ENCODE measurements around the gene PSMB10.
A peak's percentile ranks its signal among the peaks of the same experiment; 100 is the strongest.
"Not testable (repeated sequence)": the region's sequence is repeated elsewhere in the genome, so short reads cannot be mapped to it uniquely, and the experiment has no call there.

Gene PSMB10

GRCh38 chr16:67944690-67945391, 8.2 kb upstream of the PSMB10 start:
- no peak overlapping the region for H3K9ac ChIP-seq (ENCODE audit: low read length)
- no peaks in the 10 kb centered on the region for H3K36me3 ChIP-seq (ENCODE audit: control insufficient read depth, insufficient read depth, low read length)
- H3K4me3 ChIP-seq (ENCODE audit: low read length), result no peak overlapping the region
- peaks cover 17% of the 10 kb centered on the region for H3K4me1 ChIP-seq (ENCODE audit: control insufficient read depth, insufficient read depth, low read length)
- no peaks in the 10 kb centered on the region for H3K27me3 ChIP-seq (ENCODE audit: control insufficient read depth, insufficient read depth, low read length)
- H3K9me3 ChIP-seq (ENCODE audit: control insufficient read depth, low read length), result no peaks in the 10 kb centered on the region

- Histone ChIP-seq H3K4me3 (ENCODE audit: low read length) (no peak within 1 kb of the TSS), H3K4me1 (ENCODE audit: control insufficient read depth, insufficient read depth, low read length) (peaks cover 20% of the 10 kb centered on the region), H3K9ac (ENCODE audit: low read length) (peak within 1 kb of the TSS; percentile 15), H3K36me3 (ENCODE audit: control insufficient read depth, insufficient read depth, low read length) (no peaks in the 10 kb centered on the region), H3K9me3 (ENCODE audit: control insufficient read depth, low read length) (no peaks in the 10 kb centered on the region), H3K27me3 (ENCODE audit: control insufficient read depth, insufficient read depth, low read length) (no peaks in the 10 kb centered on the region)
Observed at GRCh38 chr16:67943619-67944504, 7.2 kb upstream of the PSMB10 start, which contains the start of gene LCAT. Gene LCAT (minus strand): TSS chr16:67944120. CDS start chr16:67944101, 19 bp downstream.

GRCh38 chr16:67943256-67943618, 6.6 kb upstream of the PSMB10 start:
- Histone ChIP-seq H3K36me3 (ENCODE audit: control insufficient read depth, insufficient read depth, low read length) (no peaks in the 10 kb centered on the region), H3K27me3 (ENCODE audit: control insufficient read depth, insufficient read depth, low read length) (no peaks in the 10 kb centered on the region), H3K4me3 (ENCODE audit: low read length) (no peak overlapping the region), H3K9me3 (ENCODE audit: control insufficient read depth, low read length) (no peaks in the 10 kb centered on the region), H3K4me1 (ENCODE audit: control insufficient read depth, insufficient read depth, low read length) (peaks cover 20% of the 10 kb centered on the region), H3K9ac (ENCODE audit: low read length) (no peak overlapping the region)

- H3K4me1 ChIP-seq (ENCODE audit: control insufficient read depth, insufficient read depth, low read length), result peaks cover 20% of the 10 kb centered on the region
- H3K4me3 ChIP-seq (ENCODE audit: low read length), result no peak overlapping the region
- H3K9me3 ChIP-seq (ENCODE audit: control insufficient read depth, low read length), result no peaks in the 10 kb centered on the region
- no peaks in the 10 kb centered on the region for H3K36me3 ChIP-seq (ENCODE audit: control insufficient read depth, insufficient read depth, low read length)
- no peak overlapping the region for H3K9ac ChIP-seq (ENCODE audit: low read length)
- H3K27me3 ChIP-seq (ENCODE audit: control insufficient read depth, insufficient read depth, low read length), result no peaks in the 10 kb centered on the region
Observed at GRCh38 chr16:67942510-67943255, 6.0 kb upstream of the PSMB10 start.

GRCh38 chr16:67942200-67942509, 5.5 kb upstream of the PSMB10 start:
- no peak overlapping the region for H3K4me3 ChIP-seq (ENCODE audit: low read length)
- H3K9me3 ChIP-seq (ENCODE audit: control insufficient read depth, low read length), result no peaks in the 10 kb centered on the region
- H3K4me1 ChIP-seq (ENCODE audit: control insufficient read depth, insufficient read depth, low read length), result peaks cover 23% of the 10 kb centered on the region
- H3K27me3 ChIP-seq (ENCODE audit: control insufficient read depth, insufficient read depth, low read length), result no peaks in the 10 kb centered on the region
- no peaks in the 10 kb centered on the region for H3K36me3 ChIP-seq (ENCODE audit: control insufficient read depth, insufficient read depth, low read length)
- H3K9ac ChIP-seq (ENCODE audit: low read length), result no peak overlapping the region

GRCh38 chr16:67941469-67942199, 5.0 kb upstream of the PSMB10 start:
- peaks cover 27% of the 10 kb centered on the region for H3K4me1 ChIP-seq (ENCODE audit: control insufficient read depth, insufficient read depth, low read length)
- no peaks in the 10 kb centered on the region for H3K9me3 ChIP-seq (ENCODE audit: control insufficient read depth, low read length)
- no peaks in the 10 kb centered on the region for H3K36me3 ChIP-seq (ENCODE audit: control insufficient read depth, insufficient read depth, low read length)
- no peak overlapping the region for H3K9ac ChIP-seq (ENCODE audit: low read length)
- no peaks in the 10 kb centered on the region for H3K27me3 ChIP-seq (ENCODE audit: control insufficient read depth, insufficient read depth, low read length)
- H3K4me3 ChIP-seq (ENCODE audit: low read length), result no peak overlapping the region

GRCh38 chr16:67940446-67941089, 3.9 kb upstream of the PSMB10 start:
- Histone ChIP-seq H3K27me3 (ENCODE audit: control insufficient read depth, insufficient read depth, low read length) (no peaks in the 10 kb centered on the region), H3K4me1 (ENCODE audit: control insufficient read depth, insufficient read depth, low read length) (peaks cover 27% of the 10 kb centered on the region), H3K9me3 (ENCODE audit: control insufficient read depth, low read length) (no peaks in the 10 kb centered on the region), H3K36me3 (ENCODE audit: control insufficient read depth, insufficient read depth, low read length) (no peaks in the 10 kb centered on the region), H3K4me3 (ENCODE audit: low read length) (no peak overlapping the region), H3K9ac (ENCODE audit: low read length) (no peak overlapping the region)

- Histone ChIP-seq H3K27me3 (ENCODE audit: control insufficient read depth, insufficient read depth, low read length) (no peaks in the 10 kb centered on the region), H3K4me1 (ENCODE audit: control insufficient read depth, insufficient read depth, low read length) (peaks cover 35% of the 10 kb centered on the region), H3K36me3 (ENCODE audit: control insufficient read depth, insufficient read depth, low read length) (no peaks in the 10 kb centered on the region), H3K9me3 (ENCODE audit: control insufficient read depth, low read length) (no peaks in the 10 kb centered on the region), H3K9ac (ENCODE audit: low read length) (no peak overlapping the region), H3K4me3 (ENCODE audit: low read length) (no peak overlapping the region)
Observed at GRCh38 chr16:67939507-67940445, 3.1 kb upstream of the PSMB10 start.

- H3K27me3 ChIP-seq (ENCODE audit: control insufficient read depth, insufficient read depth, low read length); H3K9me3 ChIP-seq (ENCODE audit: control insufficient read depth, low read length); H3K4me3 ChIP-seq (ENCODE audit: low read length); H3K9ac ChIP-seq (ENCODE audit: low read length); H3K36me3 ChIP-seq (ENCODE audit: control insufficient read depth, insufficient read depth, low read length): not testable (repeated sequence)
- peaks cover 31% of the 10 kb centered on the region for H3K4me1 ChIP-seq (ENCODE audit: control insufficient read depth, insufficient read depth, low read length)
Observed at GRCh38 chr16:67937713-67938112, 1.1 kb upstream of the PSMB10 start.

GRCh38 chr16:67936880-67937605, 393 bp upstream of the PSMB10 start:
- Histone ChIP-seq H3K36me3 (ENCODE audit: control insufficient read depth, insufficient read depth, low read length) (no peaks in the 10 kb centered on the region), H3K9ac (ENCODE audit: low read length) (peak overlapping the region; percentile 93), H3K27me3 (ENCODE audit: control insufficient read depth, insufficient read depth, low read length) (no peaks in the 10 kb centered on the region), H3K4me1 (ENCODE audit: control insufficient read depth, insufficient read depth, low read length) (peaks cover 31% of the 10 kb centered on the region), H3K4me3 (ENCODE audit: low read length) (peak overlapping the region; percentile 91), H3K9me3 (ENCODE audit: control insufficient read depth, low read length) (no peaks in the 10 kb centered on the region)

Measured in mucosa of stomach (tissue), 1 donor.